Measurements from ENCODE around the gene PDZD7.
"Not testable (repeated sequence)": the region's sequence is repeated elsewhere in the genome, so short reads cannot be mapped to it uniquely, and the experiment has no call there.

Gene PDZD7

DNA sequence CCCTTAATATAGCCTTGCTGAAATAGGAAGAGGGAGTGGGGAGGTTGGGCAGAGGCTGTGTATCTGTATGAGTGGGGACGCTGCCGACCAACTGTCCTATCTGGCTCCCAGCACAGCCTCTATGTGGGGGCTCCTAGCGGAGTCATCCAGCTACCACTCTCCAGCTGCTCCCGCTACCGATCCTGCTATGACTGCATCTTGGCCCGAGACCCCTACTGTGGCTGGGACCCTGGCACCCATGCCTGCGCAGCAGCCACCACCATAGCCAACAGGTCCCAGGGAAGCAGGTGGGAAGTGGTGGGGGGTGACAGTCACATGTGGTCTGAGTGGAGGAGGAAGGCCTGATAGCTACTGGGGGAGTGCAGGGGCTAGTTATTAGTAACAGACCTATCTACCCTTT lies 50.2 kb downstream of the PDZD7 start:
- DNase-seq = no peak

- DNase-seq = no peak
Observed at GRCh38 chr10:100980311-100980710, 50.6 kb downstream of the PDZD7 start.

DNA sequence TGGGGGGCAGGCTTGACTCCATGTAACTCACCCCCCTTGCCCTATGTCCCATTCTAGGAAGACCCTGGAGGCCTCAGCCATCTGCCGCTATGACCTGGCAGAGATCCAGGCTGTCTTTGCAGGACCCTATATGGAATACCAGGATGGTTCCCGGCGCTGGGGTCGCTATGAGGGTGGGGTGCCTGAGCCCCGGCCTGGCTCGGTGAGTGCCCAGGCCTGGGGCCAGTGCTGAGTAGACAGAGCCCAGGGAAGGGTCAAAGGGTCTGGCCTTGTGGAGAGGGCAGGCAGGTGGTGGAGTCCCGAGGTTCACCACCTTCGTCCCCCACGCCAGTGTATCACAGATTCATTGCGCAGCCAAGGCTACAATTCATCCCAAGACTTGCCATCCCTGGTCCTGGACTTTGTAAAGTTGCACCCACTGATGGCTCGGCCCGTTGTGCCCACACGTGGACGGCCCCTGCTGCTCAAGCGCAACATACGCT lies 51.1 kb downstream of the PDZD7 start:
- DNase-seq = no peak

DNA sequence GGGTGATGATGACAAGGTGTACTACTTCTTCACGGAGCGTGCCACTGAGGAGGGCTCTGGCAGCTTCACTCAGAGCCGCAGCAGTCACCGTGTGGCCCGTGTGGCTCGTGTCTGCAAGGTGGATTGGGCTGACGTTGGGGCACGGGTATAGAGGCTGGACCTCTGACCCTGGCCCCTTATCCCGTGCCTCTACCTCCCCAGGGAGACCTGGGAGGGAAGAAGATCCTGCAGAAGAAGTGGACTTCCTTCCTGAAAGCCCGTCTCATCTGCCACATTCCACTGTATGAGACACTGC lies 52.1 kb downstream of the PDZD7 start:
- no peak for DNase-seq

GRCh38 chr10:100978121-100978900 lies 52.6 kb downstream of the PDZD7 start:
- DNase-seq = no peak

- no peak for DNase-seq
Observed at GRCh38 chr10:100977436-100977835, 53.5 kb downstream of the PDZD7 start.

GRCh38 chr10:100976906-100977305 lies 54.0 kb downstream of the PDZD7 start:
- no peak for DNase-seq

DNA sequence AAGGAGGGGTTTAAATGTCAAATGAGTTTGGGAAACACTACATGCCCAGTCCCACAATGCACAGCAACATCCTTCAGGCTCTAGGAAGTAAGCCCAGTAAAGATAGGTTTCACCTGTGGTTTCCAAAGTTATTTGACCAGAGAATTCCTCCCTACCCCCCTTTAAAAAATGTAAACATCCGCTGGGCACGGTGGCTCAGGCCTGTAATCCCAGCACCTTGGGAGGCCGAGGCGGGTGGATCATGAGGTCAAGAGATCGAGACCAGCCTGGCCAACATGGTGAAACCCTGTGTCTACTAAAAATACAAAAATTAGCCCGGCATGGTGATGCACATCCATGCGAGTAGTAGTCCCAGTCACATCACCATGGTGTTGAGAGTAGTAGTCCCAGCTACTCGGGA lies 55.5 kb downstream of the PDZD7 start:
- not testable (repeated sequence) for DNase-seq

- DNase-seq = no peak
Observed at GRCh38 chr10:100972904-100973535, 57.9 kb downstream of the PDZD7 start.

GRCh38 chr10:100972115-100972903 lies 58.6 kb downstream of the PDZD7 start:
- DNase-seq = no peak

GRCh38 chr10:100970914-100971811 lies 59.8 kb downstream of the PDZD7 start:
- no peak for DNase-seq

DNA sequence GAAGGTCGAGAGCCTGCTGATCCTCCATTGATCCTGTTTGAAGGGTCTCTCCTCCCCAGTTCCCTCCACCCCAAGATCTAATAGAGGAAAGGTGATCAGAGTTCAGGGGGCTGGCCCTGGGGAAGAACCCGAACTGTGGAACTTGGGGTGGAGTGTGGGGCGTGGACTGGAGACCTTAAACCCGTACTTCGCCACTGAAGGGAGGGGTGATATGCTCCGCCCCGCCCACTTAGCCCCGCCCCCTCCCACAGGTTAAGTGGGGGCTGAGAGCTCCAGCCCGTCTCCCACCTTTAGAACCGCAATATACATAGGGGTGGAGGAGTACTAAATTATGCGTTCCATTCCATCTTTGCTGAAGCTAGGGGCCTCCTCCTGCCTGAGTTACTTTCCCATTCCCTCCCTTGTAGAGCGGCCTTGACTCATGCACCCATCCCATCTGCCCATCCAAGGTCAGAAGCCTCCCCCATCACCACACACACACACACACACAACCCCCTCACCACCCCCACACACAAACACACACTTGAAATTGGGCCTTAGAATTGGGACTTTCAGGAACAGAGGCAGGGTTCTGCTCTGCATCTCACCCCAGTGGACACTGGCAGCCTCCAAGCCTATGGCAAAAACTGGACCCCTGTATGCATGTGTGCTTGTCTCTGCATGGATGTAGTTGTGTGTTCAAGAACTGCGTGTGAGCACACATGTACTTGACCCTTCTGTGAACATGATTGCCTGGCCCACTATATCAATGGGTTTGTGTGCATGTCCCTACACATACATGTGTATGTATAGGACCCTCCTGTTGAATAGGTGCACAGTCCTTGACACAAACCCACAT lies 60.6 kb downstream of the PDZD7 start:
- peak; percentile 57 for DNase-seq

DNA sequence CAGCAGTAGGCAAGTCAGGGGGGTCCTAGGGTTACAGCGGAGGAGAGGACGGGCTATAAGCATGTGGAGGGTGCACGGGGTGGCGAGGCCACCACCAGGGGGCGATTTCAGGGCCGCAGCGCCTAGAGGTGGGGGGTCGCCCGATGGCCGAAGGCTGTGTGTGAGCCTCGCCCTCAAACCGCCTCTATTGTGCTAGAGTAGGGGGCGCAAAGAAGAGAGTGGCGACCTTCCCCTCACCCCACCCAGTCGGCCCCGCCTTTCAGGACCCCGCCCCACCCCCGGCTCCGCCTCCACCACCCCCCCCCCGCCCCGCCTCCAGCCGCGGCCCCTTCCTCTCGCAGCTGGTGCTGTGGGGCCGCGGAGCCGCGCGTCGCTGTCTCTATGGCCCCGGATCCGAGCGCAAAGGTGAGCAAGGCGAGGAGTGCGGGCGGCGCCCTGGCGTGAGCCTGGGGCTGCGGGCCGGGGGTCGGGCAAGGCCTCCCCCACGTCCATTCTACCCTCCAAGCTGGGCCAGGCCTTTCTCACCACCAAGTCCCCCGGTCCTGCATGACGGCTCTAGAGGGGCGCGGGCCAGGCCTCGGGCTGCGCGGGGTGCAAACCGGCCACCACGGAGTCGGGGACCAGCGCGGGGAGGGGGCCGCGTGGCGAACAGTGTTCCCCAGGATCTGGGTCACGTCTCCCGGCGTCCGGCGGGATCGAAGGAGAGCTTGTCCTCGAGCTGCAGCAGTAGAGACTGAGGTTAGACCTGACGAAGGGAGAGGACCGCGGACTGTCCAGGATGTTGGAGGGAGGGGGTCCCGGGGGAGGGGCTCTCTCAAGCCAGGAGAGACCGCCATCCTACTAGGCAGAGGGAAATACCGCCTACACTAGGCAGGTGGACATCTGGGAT lies 61.5 kb downstream of the PDZD7 start, which contains the start of gene SEMA4G:
SEMA4G (plus strand) TSS at position 318 of the 889 bp plus-strand sequence. CDS start 3,409 bp downstream, outside the sequence.
- peak; percentile 70 for DNase-seq

- no peak for DNase-seq
Observed at GRCh38 chr10:100968863-100969186, 62.1 kb downstream of the PDZD7 start.

GRCh38 chr10:100968062-100968736 lies 62.7 kb downstream of the PDZD7 start:
- DNase-seq = no peak

- DNase-seq = no peak
Observed at GRCh38 chr10:100967332-100967731, 63.6 kb downstream of the PDZD7 start.

DNA sequence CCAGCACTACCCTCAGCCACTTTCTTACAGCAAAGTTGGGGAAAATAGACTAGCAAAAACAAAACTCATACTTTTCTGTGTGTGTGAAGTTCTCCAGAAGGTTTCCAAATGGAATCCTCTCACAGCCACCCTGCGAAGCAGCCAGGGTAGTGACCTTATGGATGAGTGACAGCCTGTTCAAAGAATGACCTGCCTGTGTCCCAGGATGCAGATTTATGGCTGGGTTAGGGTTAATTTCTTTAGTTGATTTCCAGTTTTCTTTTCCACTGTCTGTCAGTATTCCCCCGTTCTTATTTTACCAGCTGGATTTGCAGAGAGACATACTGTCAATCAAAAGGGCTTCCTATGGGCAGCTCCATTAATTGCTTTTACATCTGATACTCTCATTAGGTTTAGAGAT lies 64.0 kb downstream of the PDZD7 start:
- DNase-seq = no peak

- no peak for DNase-seq
Observed at GRCh38 chr10:100965820-100966219, 65.1 kb downstream of the PDZD7 start.

GRCh38 chr10:100963826-100964225 lies 67.1 kb downstream of the PDZD7 start:
- DNase-seq = no peak

All from CD4-positive, alpha-beta T cell treated with Interleukin-6 for 4 hours (primary cell).